Activated T-cell treated with anti-CD3 and anti-CD28 coated beads, Interleukin-2, amount 50 U/mL, for 1 hour (primary cell): Measurements from ENCODE around the gene HAPLN1.

Source experiments
- DNase-seq: peaks from one replicate; pipeline ENCODE4 v3.0.0-alpha.2; 2020

Gene HAPLN1

GRCh38 chr5:83715236-83716065 lies 5.2 kb downstream of the HAPLN1 start:
- no peak for DNase-seq

- DNase-seq = no peak
Observed at GRCh38 chr5:83714810-83715209, 5.8 kb downstream of the HAPLN1 start.

- DNase-seq = no peak
Observed at GRCh38 chr5:83711982-83712601, 8.6 kb downstream of the HAPLN1 start.

- DNase-seq = no peak
Observed at GRCh38 chr5:83709973-83710372, 10.7 kb downstream of the HAPLN1 start.

GRCh38 chr5:83708170-83708569 lies 12.5 kb downstream of the HAPLN1 start:
- no peak for DNase-seq

GRCh38 chr5:83703059-83703458 lies 17.6 kb downstream of the HAPLN1 start:
- no peak for DNase-seq

GRCh38 chr5:83701886-83702285 lies 18.8 kb downstream of the HAPLN1 start:
- DNase-seq = no peak

- DNase-seq = no peak
Observed at GRCh38 chr5:83689881-83690280, 30.8 kb downstream of the HAPLN1 start.

GRCh38 chr5:83688281-83688680 lies 32.4 kb downstream of the HAPLN1 start:
- DNase-seq = no peak

- no peak for DNase-seq
Observed at GRCh38 chr5:83687124-83687619, 33.5 kb downstream of the HAPLN1 start.

- no peak for DNase-seq
Observed at GRCh38 chr5:83686251-83686650, 34.4 kb downstream of the HAPLN1 start.

- DNase-seq = no peak
Observed at GRCh38 chr5:83683836-83684235, 36.8 kb downstream of the HAPLN1 start.

- DNase-seq = no peak
Observed at GRCh38 chr5:83672646-83673045, 48.0 kb downstream of the HAPLN1 start.

- no peak for DNase-seq
Observed at GRCh38 chr5:83672158-83672557, 48.5 kb downstream of the HAPLN1 start.

- DNase-seq = no peak
Observed at GRCh38 chr5:83665631-83666030, 55.0 kb downstream of the HAPLN1 start.

GRCh38 chr5:83662558-83662957 lies 58.1 kb downstream of the HAPLN1 start:
- no peak for DNase-seq

- DNase-seq = no peak
Observed at GRCh38 chr5:83657807-83658525, 62.7 kb downstream of the HAPLN1 start.

GRCh38 chr5:83654427-83654994 lies 66.1 kb downstream of the HAPLN1 start:
- no peak for DNase-seq

GRCh38 chr5:83653669-83654068 lies 67.0 kb downstream of the HAPLN1 start:
- DNase-seq = no peak

- DNase-seq = no peak
Observed at GRCh38 chr5:83645936-83646335, 74.7 kb downstream of the HAPLN1 start.

GRCh38 chr5:83644301-83644700 lies 76.4 kb downstream of the HAPLN1 start:
- no peak for DNase-seq

GRCh38 chr5:83641946-83642345 lies 78.7 kb downstream of the HAPLN1 start:
- no peak for DNase-seq

- no peak for DNase-seq
Observed at GRCh38 chr5:83639911-83640310, 80.7 kb downstream of the HAPLN1 start.
